Calu3 (cell line): ENCODE measurements around the gene WWOX. TPM values are rescaled to one million over a fixed set of nuclear protein-coding genes. Genes with fewer than 3 reads are reported as not detected.

Experiments
- BruUV-seq: library from RNA; stranded (reverse); fragments of 400-500 nt; replicated peaks from 2 replicates; lab custom pipeline; 2021; lab: Mats Ljungman, UMichigan
- CTCF ChIA-PET: fragments of 300-600 bp; sonication (Branson Sonifier 250); formaldehyde crosslinking; loops from one replicate; lab custom pipeline; 2022; ENCODE audit warnings: antibody characterized with exemption; lab: Charles Lee
- DNase-seq: peaks from one replicate; pipeline ENCODE4 v3.0.0; 2022
- H3K27ac Mint-ChIP-seq: one replicate; pipeline ENCODE4 v1.8.0; 2022; ENCODE audit warnings: mixed read lengths; ENCODE audit not compliant: unreplicated experiment
- H3K27me3 Mint-ChIP-seq: one replicate; pipeline ENCODE4 v1.8.0; 2022; ENCODE audit warnings: mixed read lengths; ENCODE audit not compliant: unreplicated experiment
- H3K36me3 Mint-ChIP-seq: one replicate; pipeline ENCODE4 v1.8.0; 2022; ENCODE audit warnings: mild to moderate bottlenecking, moderate library complexity, mixed read lengths; ENCODE audit not compliant: insufficient read depth, unreplicated experiment
- H3K4me1 Mint-ChIP-seq: one replicate; pipeline ENCODE4 v1.8.0; 2022; ENCODE audit warnings: mild to moderate bottlenecking, low read depth, mixed read lengths; ENCODE audit not compliant: unreplicated experiment
- H3K4me3 Mint-ChIP-seq: one replicate; pipeline ENCODE4 v1.8.0; 2022; ENCODE audit warnings: mild to moderate bottlenecking, low read depth, moderate library complexity, mixed read lengths; ENCODE audit not compliant: unreplicated experiment
- H3K9me3 Mint-ChIP-seq: one replicate; pipeline ENCODE4 v1.8.0; 2022; ENCODE audit warnings: low read depth, mixed read lengths; ENCODE audit not compliant: unreplicated experiment
- intact Hi-C: fragments of 100-400 bp; cut with micrococcal nuclease; formaldehyde crosslinking; loops from one replicate; pipeline ENCODE4 v1.10.0; 2022; ENCODE audit not compliant: unreplicated experiment
- total RNA-seq: library from RNA; stranded (reverse); gene quantifications from 2 replicates; pipeline ENCODE4 v1.2.3, GENCODE V29; 2022
- TF ChIP-seq, protein P1 (sequence below): fragments of 200-600 bp; IDR thresholded peaks from one replicate; pipeline ENCODE4 v1.8.0; 2022; ENCODE audit warnings: antibody characterized with exemption; ENCODE audit not compliant: unreplicated experiment

Gene WWOX
- total RNA-seq, 1 experiment from 2014 or later, result 33.5 TPM

- Mint-ChIP-seq H3K4me3 (no peak overlapping the region), H3K27ac (no peak overlapping the region), H3K27me3 (peaks cover 43% of the 10 kb centered on the region), H3K4me1 (no peaks in the 10 kb centered on the region), H3K36me3 (no peaks in the 10 kb centered on the region), H3K9me3 (no peaks in the 10 kb centered on the region)
- no TSS peak for BruUV-seq
- no peak for DNase-seq
- intact Hi-C loops, result loop anchor here (1.0 kb wide), 1 partner anchor 417 kb away; no protein-coding TSS in a partner anchor
- TF ChIP-seq, protein P1, sequence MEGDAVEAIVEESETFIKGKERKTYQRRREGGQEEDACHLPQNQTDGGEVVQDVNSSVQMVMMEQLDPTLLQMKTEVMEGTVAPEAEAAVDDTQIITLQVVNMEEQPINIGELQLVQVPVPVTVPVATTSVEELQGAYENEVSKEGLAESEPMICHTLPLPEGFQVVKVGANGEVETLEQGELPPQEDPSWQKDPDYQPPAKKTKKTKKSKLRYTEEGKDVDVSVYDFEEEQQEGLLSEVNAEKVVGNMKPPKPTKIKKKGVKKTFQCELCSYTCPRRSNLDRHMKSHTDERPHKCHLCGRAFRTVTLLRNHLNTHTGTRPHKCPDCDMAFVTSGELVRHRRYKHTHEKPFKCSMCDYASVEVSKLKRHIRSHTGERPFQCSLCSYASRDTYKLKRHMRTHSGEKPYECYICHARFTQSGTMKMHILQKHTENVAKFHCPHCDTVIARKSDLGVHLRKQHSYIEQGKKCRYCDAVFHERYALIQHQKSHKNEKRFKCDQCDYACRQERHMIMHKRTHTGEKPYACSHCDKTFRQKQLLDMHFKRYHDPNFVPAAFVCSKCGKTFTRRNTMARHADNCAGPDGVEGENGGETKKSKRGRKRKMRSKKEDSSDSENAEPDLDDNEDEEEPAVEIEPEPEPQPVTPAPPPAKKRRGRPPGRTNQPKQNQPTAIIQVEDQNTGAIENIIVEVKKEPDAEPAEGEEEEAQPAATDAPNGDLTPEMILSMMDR, result no peak
- CTCF ChIA-PET, result no interaction called here
These were observed 6.7 kb upstream of the WWOX start for GRCh38 chr16:78092758-78093157.

GRCh38 chr16:78094166-78094565 is 5.3 kb upstream of the WWOX start:
- Mint-ChIP-seq H3K4me3 (no peak overlapping the region), H3K9me3 (no peaks in the 10 kb centered on the region), H3K27me3 (peaks cover 43% of the 10 kb centered on the region), H3K27ac (no peak overlapping the region), H3K36me3 (peaks cover 4% of the 10 kb centered on the region), H3K4me1 (no peaks in the 10 kb centered on the region)
- intact Hi-C loops, result no loop called here
- CTCF ChIA-PET, result no interaction called here
- TF ChIP-seq, protein P1, result no peak
- no TSS peak for BruUV-seq
- no peak for DNase-seq

DNA sequence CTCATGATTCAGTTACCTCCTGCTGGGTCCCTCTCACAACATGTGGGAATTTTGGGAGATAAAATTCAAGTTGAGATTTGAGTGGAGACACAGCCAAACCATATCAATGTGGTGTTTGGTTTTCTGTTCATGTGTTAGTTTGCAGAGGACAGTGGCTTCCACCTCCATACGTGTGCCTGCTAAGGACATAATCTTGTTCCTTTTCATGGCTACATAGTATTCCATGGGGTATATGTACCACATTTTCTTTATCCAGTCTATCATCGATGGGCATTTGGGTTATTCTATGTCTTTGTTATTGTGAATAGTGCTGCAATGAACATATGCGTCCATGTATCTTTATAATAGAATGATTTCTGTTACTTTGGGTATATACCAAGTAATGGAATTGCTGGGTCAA is 4.5 kb upstream of the WWOX start:
- CTCF ChIA-PET, result no interaction called here
- TF ChIP-seq, protein P1, result no peak

DNA sequence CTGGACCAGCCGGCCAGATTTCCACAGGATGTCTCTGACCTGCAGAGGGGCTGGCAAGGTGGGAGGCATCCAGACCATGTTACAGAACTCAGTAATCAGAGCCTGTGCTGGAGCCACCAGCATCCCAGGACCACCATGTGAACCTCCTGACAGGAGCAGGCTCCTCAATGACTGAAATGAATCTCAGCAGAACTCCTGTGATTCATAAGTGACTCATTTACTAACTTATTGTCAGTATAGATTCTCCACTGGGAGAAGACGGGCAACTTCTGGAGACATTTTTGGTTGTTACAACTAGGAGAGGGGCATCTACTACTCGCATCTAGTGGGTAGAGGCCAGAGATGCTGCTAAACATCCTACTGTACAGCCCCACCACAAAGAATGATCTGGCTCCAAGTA is 3.1 kb upstream of the WWOX start:
- Mint-ChIP-seq H3K27ac (no peak overlapping the region), H3K4me3 (no peak overlapping the region), H3K9me3 (no peaks in the 10 kb centered on the region), H3K36me3 (peaks cover 20% of the 10 kb centered on the region), H3K4me1 (no peaks in the 10 kb centered on the region), H3K27me3 (peaks cover 29% of the 10 kb centered on the region)
- CTCF ChIA-PET, result interaction anchor here (0.6 kb wide), 1 partner anchor 23 kb away, joined by 3 read pairs; no protein-coding TSS in a partner anchor
- DNase-seq, result no peak
- BruUV-seq, result no TSS peak
- intact Hi-C loops, result no loop called here
- TF ChIP-seq, protein P1, result no peak

More for the DNA sequence above, 4.5 kb upstream of the WWOX start:
- H3K27me3 Mint-ChIP-seq, result peaks cover 35% of the 10 kb centered on the region
- H3K27ac Mint-ChIP-seq, result no peak overlapping the region
- intact Hi-C loops, result no loop called here
- DNase-seq, result no peak
- no peaks in the 10 kb centered on the region for H3K9me3 Mint-ChIP-seq
- H3K36me3 Mint-ChIP-seq, result peaks cover 12% of the 10 kb centered on the region
- H3K4me3 Mint-ChIP-seq, result no peak overlapping the region
- no peaks in the 10 kb centered on the region for H3K4me1 Mint-ChIP-seq
- no TSS peak for BruUV-seq
